Renal pelvis (tissue), 4 donors: Measurements from ENCODE around the gene SLC9A9. TPM values are rescaled to one million over a fixed set of nuclear protein-coding genes. Genes with fewer than 3 reads are reported as not detected.
"Not testable (repeated sequence)": the region's sequence is repeated elsewhere in the genome, so short reads cannot be mapped to it uniquely, and the experiment has no call there.

Experiments used
- DNase-seq: peaks from one replicate; pipeline ENCODE4 v3.0.0-alpha.2; 2013
- polyA plus RNA-seq, 3 donors: library from polyadenylated mRNA; unstranded; fragments of 120-200 nt; gene quantifications; one replicate each; pipeline ENCODE4 v1.2.1, GENCODE V29; 2013; ENCODE audit not compliant: insufficient read length in 3 of 3

Gene SLC9A9
- polyA plus RNA-seq, 3 donors: 4.2 to 5.3 (median 4.9) TPM

DNA sequence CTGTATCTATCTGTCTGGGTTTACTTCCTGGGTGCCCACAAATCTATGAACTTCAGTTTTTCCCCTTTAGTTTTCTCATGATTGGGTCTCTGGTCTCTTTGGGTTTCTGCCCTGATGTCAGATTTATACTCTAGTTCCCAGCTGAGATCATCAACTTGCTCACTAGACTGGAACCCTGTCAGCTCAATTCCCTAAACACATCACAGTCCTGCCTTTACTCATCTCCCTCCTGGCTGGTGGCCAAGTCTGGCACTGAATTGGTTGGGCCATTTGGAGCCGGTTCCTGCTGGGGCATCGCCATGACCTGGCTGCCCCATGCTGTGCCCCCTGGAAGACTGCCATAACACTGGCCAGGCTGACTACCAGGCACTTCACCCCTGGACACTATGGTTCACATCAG is 383.4 kb downstream of the SLC9A9 start:
- DNase-seq: peak; percentile 16

DNA sequence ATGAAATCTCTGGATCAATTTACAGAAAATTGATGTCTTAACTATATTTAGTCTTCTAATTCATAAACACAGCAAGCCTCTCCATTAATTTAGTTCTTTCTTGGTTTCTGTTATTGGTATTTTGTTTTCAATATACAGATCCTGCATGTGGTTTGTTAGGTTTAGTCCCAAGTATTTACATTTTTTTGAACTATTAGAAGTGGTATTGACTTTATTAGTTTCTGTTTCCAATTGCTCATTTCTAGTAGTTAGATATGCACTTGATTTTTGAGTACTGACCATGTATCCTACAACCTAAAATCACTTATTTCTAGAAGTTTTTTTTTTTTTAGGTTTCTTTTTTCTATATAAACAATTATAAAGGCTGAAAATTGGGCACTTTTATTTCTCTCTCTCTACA is 392.8 kb downstream of the SLC9A9 start:
- DNase-seq: no peak

DNA sequence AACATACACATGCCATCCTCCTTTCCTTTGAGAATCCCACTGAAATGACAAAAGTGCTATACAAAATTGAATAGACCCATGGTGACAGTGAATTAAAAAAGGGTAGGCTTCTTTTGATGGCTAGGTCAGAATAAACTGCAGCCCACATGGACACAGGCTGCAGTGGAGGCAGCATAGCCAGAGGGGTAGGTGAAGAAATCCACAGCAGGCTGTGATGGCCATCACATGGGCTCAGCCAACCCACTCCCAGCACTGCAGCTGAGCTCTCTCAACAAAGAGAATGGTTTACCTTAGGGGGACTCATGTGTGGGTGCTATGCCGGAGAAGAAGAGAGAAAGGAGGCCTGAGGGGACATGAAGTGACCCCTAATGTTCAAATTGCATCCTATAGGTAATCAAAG is 397.6 kb downstream of the SLC9A9 start:
- DNase-seq: no peak

DNA sequence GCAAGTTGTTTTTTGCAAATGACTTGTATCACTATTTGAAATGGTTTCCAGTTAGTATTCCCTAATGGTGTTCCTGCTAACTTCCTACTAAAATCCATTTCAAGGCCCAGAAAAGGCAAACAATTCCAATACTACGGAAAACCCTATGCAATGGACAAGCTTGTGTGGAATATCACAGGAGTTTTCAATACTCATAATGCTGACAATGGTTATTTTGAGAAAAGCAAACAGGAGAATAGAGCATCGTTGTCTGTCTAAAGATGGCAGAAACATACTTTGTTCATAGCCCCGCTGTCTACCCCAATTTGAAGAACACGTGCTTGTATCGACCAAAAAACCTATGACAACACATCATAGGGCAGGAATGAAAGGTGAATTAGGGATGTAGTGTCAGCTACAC is 400.8 kb downstream of the SLC9A9 start:
- no peak for DNase-seq

DNA sequence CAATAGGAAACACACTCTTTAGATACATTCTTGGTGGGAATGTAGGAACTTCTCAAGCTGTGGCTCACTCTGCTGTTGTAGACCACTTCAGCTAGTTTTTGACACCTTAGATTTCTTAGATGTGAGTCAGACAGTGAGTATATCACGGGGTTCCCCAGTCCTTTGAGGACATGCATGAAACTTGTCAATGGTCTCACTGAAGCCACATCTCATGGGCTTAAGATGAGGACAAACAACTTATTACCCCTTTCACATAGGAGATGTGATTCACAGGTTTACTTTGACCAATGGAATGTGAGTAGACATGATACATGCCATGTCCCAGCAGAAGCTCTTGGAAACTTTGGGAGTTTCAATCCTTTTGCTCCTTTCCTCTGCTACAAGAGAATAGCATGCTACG is 403.1 kb downstream of the SLC9A9 start:
- DNase-seq: no peak

DNA sequence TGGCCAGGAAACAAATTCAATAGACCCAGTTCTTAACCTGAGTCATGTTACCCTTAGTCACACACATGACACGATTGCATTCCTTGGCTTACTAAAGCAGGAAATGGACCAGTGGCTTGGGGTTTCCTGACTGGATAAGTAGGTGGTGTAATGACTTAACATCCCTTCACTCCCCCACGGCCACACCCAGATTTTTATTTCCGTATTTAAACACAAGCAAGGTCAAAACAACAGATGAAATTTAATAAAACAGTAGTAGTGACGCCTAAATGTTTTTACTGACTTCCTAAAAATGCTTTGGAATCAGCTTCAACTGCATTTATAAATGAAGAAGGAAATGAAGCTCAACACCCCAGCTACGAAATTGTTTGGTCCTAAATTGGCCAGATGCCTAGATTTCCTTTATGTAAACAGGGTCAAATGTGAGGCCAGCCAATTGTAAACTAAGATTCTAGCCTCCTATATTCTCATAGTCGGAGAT is 404.4 kb downstream of the SLC9A9 start:
- DNase-seq: peak; percentile 40

DNA sequence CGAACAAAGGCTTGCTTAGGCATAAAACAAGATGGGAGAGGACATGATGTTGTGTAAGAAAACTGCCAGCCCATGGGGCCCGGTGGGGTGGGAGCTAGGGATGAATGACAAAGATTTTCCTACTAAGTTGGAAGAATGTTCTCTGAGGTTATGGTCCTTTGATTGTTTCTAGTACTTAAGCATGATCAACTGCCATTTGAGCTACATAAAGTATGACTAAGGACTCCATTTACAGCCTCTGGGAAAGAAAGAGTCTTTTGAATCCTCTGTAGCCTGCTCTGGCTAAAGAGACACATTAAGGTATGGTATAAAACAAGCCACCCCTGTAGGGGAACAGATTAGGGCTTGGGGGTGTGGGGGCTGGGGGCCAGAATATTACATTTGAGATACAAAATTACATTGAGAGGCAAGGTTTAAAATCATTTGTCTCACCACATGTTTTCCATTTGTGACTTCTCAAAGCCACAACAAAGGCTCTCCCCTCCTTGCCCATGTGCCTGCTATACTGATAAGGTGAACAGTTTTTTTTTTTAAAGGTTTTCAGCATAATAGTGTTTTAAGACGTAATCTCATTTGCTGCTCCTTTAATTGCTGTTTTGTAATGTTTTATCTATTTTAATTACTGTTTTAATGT is 405.3 kb downstream of the SLC9A9 start:
- DNase-seq: no peak

DNA sequence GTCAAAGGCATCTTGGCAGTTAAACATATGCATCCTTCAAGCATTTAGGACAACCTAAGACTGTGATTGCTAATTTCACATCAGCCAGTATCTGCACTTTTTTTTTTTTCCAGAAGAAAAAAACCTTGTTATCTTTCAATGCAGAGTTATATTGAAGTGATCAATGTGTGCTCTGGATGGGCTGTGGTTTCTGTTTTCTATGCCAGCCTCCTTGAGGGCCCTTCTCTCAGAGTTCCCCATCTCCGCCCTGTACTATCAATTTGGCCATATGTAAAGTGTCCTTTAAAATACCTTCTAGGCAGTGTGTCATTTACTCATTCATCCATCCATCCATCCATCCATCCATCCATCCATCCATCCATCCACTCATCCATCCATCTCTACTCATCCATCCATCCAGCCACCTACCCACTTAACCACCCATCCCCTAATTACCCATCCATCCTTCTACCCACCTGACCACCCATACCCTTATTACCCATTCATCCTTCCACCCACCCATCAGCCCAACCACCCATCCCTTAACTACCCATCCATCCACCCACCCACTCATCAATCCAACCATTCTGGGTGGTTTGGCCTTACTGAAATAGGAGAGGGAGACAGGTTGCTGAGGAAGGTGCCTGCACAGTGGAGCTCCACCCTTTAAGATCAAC is 406.6 kb downstream of the SLC9A9 start:
- DNase-seq: no peak

DNA sequence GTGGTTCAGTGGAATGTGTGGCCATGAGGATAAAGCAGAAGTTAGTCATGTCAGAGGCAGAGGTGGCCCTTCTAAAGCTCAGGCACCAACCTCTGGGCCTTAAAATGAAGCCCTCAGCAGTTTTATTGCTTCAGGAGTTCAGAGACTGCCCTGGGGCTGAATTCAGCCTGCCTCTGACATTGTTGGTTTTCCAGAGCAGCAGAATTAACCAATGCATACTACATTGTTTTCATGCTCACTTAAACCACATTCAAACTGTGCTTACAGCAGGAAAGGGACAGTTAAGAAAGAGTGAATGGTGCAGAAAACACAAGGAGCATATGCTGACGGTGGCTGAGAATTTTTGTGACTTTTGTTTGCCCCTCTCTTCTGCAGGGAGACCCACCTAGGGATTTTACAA is 408.5 kb downstream of the SLC9A9 start:
- DNase-seq: no peak

DNA sequence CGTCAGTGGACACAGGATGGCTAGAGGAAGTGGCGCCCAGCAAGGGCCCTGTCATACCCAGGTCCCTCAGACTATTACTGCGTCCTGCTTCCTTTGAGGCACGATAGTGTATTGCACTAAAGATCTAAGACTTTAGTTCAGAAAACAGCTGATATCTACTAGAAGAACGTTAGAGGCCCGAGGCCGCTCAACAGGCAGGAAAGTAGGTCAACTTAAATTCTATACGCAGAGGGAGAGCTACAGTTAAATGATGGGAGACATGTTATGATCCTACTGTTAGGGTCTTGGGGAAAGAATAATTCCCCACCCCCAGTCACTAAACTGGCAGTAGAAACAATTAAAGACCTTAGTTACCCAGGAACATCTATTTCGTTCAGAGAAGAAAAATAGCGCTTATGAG is 410.9 kb downstream of the SLC9A9 start:
- no peak for DNase-seq

DNA sequence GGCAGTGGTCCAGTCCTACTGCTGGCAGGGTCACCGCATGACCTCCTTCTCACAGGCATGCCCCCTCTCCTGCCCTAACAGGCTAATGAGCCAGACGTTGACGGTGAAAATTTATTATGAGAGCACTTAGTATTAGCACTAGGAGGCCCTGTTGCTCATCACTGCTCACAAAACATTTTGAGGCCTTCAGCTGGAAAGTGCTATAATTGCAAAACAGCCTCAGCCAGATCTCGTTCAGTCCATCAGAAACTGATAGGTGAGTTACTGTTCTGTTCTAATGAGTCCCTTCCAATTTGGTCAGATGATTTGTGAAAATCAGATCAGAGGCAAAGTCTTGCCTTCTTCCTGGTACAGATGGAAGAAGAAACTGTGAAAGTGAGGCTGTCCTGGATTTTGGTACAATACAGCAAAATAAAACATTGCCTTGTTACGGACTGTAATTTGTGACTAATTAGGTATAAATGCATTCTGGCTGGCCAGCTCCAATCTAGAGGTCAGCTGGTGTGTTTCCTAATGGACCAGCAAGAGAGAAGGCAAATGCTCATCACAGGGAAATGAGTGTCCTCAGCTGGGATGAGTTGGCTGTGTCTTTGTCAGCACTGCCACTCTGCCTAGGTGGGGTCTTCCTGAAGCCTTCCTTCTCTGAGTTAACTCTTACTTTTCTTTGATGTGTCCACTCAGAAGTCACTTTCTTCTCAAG is 411.9 kb downstream of the SLC9A9 start:
- no peak for DNase-seq

DNA sequence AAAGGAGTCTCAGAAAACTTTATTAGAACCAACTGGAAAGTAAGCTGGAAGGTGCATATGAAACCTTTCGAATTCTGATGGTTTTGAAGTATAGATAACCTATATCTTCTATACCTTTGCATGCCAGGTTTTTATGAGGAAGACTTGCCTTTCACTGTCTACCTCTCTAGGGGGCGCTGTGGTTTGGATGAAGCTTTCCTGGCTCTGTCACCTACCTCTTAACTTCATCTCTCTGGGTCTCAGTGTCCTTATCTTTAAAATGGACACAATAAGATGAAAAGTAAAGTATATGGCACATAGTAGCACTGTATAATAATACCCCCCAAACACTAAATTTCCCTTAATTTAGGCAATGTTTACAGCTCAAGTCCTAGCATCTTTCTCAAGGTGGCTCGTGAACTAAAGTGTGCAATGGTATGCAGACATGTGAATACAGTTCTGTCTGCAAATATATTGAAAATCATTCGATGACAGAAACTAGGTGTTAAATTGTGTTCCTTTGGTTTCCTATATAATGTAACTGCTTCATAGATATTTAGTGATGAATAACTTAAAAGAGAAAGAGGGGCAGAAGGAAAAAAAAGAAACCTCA is 414.4 kb downstream of the SLC9A9 start:
- no peak for DNase-seq

DNA sequence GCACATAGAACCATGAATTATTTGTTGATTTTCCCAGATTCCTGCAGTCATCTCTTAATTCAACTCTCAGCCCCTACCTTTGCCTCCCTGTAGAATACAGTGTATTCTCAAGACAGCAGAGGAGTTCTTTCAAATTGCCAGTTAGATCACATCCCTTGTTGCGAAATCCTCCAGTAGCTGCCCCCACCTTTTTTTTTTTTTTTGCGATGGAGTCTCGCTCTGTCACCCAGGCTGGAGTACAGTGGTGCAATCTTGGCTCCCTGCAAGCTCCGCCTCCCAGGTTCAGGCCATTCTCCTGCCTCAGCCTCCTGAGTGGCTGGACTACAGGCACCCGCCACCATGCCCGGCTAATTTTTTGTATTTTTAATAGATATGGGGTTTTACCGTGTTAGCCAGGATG is 417.0 kb downstream of the SLC9A9 start:
- DNase-seq: not testable (repeated sequence)

DNA sequence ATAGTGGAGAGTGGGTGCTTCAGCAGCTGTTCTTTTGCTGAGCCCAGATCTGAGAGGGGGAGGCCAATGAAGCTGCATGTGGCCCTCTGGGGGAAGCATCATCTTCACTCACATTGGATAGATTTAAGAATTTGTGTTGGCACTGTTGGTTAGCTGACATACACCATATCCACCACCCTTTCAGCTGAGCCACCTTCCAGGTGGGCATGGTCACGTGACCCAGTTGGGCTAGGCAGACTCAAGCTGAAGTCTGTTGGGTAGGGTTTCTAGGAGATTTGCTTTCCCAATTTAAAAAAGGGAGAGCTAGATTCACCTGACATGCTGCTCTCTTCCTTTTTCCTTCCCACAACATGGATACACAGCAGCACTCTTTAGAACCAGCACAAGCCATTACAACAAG is 417.7 kb downstream of the SLC9A9 start:
- no peak for DNase-seq

DNA sequence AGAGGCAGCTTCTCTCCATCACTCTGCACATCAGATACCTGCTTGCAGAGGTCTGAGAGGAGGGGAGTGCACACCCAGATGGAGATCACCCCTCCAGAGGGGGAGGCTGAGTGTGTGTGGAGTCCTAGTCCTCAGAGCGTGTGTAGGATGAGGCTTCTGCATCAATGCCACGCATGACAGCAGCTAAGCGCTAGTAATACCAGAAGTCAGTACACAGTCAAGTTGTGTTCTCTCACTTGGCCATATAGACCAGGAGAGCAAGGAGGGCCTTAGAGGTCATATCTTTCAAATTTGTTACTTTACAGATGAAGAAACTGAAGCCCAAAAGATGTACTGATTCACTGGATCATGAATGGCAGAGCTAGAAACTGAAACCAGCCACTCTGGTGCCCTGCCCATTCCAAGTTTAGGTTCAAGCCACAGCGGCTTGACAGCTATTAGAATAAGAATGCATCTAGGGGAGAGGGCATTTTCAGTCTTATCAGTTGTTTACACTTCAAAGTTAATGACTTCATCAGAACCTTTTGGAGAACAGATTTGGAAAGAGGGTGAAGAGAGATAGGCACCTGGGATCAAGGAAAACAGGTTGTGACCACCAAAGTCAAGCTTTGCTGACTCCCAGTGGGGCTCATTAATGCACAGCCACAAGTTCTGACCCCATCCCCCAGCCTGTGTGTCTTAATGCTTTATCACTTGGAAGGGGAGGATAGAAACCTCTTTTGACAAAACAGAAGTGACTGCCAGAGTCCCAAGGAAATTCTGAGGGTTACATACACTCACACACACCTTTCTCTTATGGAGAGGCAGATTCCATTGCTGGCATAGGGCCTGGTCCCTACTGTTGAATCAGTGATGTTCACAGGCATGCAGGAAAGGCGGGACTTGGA is 418.4 kb downstream of the SLC9A9 start:
- DNase-seq: no peak

DNA sequence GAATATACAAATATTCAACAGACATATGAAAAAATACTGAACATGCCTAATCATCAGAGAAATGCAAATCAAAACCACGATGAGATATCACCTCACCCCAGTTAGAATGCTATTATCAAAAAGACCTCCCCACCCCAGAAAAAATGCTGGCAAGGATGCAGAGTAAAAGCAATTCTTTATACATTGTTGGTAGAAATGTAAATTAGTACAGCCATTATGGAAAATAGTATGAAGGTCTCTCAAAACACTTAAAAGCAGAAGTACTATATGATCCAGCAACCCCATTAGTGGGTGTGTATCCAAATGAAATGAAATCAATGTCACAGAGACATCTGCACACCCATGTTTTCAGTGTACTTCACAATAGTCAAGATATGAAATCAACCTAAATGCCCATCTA is 420.0 kb downstream of the SLC9A9 start:
- DNase-seq: no peak

DNA sequence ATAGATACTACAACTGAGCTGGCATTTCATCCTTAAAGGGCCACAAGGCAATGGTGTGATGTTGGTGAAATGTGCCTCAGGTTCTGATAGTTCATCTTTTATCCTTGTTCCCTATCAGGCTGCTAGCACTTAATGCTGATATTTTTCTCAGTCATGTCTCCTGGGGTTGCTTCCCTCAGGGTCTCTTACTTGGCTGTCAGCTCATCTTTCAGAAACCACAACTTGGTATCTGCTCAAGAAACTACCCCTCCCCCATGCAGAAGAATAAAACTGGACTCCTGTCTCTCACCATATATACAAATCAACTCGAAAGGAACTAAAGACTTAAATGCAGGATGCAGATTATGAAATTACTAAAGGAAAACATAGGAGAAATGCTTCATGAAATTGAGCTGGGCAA is 420.6 kb downstream of the SLC9A9 start:
- no peak for DNase-seq

DNA sequence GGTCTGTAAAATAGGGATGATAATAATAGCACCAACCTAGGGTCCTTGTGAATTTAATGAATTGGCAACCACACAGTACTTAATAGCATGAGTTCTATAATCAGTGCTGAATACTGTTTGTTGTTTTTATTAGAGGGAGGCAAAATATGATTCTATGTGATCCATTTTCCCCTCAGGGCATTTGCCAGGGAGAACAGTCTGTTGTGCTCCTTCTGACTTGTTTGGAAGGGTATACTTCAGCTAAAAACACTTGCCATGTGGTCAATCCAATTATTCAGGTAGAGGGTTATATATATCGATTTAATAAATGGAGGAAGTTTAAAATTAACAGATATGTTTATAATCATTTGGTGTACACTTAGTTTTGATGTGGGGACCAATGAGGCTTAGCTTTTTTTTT is 423.4 kb downstream of the SLC9A9 start:
- no peak for DNase-seq

DNA sequence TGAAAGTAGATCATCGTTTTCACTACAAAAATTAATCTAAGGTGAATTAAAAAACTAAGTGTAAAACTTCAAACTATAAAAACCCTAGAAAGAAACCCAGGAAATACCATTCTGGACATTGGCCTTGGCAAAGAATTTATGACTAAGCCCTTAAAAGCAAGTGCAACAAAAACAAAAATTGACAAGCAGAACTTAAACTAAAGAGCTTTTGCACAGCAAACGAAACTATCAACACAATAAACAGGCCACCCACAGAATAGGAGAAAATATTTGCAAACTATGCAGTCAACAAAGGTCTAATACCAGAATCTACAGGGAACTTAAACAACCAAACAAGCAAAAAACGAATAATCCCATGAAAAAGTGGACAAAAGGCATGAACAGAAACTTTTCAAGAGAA is 426.7 kb downstream of the SLC9A9 start:
- DNase-seq: no peak

DNA sequence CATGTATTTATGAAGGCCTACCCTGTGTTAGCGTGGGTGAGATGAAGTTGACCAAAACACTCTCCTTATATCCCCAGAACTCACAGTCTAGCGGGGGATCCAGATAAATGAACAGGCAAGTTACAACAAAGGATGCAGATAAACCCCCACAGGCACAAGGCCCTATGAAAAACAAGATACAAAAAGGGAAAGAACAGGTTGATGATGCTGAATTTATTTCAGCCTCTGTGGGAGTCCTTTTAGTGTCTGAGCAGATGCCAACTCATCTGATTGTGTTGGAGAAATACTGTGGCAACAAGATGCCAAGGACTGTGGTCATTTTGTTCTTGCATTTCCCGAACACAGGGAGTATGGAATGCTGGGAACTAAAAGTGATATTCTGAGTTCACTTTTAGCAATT is 428.7 kb downstream of the SLC9A9 start:
- DNase-seq: no peak

DNA sequence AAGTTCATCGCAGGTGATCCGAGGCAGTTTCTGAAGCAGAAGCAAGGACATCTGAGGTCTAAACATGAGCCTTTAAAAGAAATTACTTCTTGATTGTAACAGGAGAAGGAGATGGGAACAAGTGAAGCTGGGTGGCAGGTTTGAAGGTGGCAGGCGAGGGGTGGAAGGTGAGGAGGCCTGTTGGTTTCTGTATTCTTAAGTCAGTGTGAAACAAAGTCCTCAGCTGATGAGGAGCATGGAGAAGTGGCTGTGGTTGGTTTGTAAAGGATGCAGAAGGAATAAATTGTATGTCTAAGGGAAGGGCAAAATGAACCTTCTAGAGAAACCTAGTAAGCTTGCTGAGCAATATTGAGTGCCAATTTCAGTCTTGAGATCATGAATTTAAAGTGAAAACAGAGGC is 429.9 kb downstream of the SLC9A9 start:
- DNase-seq: no peak

DNA sequence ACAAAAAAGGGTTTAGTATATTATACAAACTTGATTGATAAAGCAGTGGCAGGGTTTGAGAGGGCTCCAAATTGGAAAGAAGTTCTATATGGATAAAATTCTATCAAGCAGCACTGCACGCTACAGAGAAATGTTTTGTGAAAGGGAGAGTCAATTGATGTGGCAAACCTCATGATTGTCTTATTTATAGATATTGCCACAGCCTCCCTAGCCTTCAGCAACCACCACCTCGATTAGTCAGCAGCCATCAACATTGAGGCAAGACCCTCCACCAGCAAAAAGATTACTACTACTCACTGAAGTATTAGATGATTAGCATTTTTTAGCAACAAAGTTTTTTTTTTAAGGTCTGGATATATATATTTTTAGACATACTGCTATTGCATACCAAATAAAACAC is 432.0 kb downstream of the SLC9A9 start:
- DNase-seq: no peak
